PFSK-1 (cell line): ENCODE measurements around the gene DOCK10.

Experiments used
- FOXP2 ChIP-seq: optimal IDR thresholded peaks from 2 replicates; pipeline ENCODE3; 2011; ENCODE audit warnings: borderline replicate concordance, control low read depth, inconsistent platforms; ENCODE audit not compliant: insufficient read depth; ENCODE audit errors: extremely low read length, extremely low read depth
- POLR2AphosphoS5 ChIP-seq: IDR thresholded peaks from 2 replicates; pipeline ENCODE4 v1.6.1; 2012; ENCODE audit warnings: low read depth, mild to moderate bottlenecking, control low read depth, low read length, moderate library complexity
- REST ChIP-seq, 2 experiments: IDR thresholded peaks; 2 replicates each; pipeline versions ENCODE4 v1.6.1 to v1.8.0; 2011 to 2012; ENCODE audit warnings: low read depth in 2 of 2, low read length in 2 of 2, control low read depth in 1 of 2, inconsistent platforms in 1 of 2, mild to moderate bottlenecking in 1 of 2, moderate library complexity in 1 of 2; ENCODE audit not compliant: insufficient read depth in 1 of 2
- SIN3A ChIP-seq: IDR thresholded peaks from 2 replicates; pipeline ENCODE4 v1.6.1; 2012; ENCODE audit warnings: mild to moderate bottlenecking, low read length, moderate library complexity, borderline replicate concordance; ENCODE audit not compliant: insufficient read depth
- TAF1 ChIP-seq: IDR thresholded peaks from 2 replicates; pipeline ENCODE4 v1.6.1; 2012; ENCODE audit warnings: low read length, control low read depth, borderline replicate concordance; ENCODE audit not compliant: insufficient read depth

- TF ChIP-seq REST (IDR thresholded peaks at IDR 0.05; ENCODE audit: insufficient read depth in 1 of 2, low read depth in 2 of 2, low read length in 2 of 2) (no peak), TAF1 (no peak), SIN3A (no peak), POLR2AphosphoS5 (no peak), FOXP2 (no peak)
Observed at GRCh38 chr2:224918626-224919471, 123.4 kb downstream of the DOCK10 start.
